KOPT-K1 (cell line): ENCODE data around the gene PCK2.

Source experiments
- H3K27ac ChIP-seq: fragments of 200-600 bp; sonication (generic); 2 replicates; pipeline ENCODE4 v1.5.1; 2016; ENCODE audit warnings: antibody characterized with exemption, mild to moderate bottlenecking, low read depth, low read length; ENCODE audit not compliant: poor library complexity, severe bottlenecking
- H3K36me3 ChIP-seq: fragments of 200-600 bp; sonication (generic); 2 replicates; pipeline ENCODE4 v1.5.1; 2017; ENCODE audit warnings: antibody characterized with exemption, mild to moderate bottlenecking, low read length, moderate library complexity; ENCODE audit not compliant: insufficient read depth
- H3K9me3 ChIP-seq: fragments of 200-600 bp; sonication (generic); 2 replicates; pipeline ENCODE4 v1.5.1; 2017; ENCODE audit warnings: antibody characterized with exemption, low read length, mild to moderate bottlenecking; ENCODE audit not compliant: insufficient read depth, poor library complexity, severe bottlenecking

Gene PCK2

DNA sequence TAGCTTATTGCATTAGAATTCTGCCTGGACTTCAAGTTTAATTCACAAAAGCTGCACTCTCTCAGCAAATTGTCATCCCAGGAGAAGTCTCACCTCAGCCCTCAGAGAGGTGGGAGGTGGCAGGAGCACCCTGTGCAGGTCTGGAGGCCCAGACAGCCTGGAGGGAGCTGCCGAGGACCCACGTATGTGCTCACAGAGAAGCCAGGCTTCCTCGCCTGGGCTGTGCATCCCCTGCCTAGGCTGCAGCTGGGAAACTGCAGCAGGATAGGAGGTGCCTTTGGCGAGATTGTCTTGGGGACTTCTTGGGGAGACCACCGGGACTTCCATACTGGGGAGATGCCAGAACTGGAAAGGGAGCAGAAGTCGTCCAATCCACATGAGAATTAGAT, 14.0 kb upstream of the PCK2 start:
- Histone ChIP-seq H3K27ac (no peak overlapping the region), H3K9me3 (no peaks in the 10 kb centered on the region), H3K36me3 (no peaks in the 10 kb centered on the region)

DNA sequence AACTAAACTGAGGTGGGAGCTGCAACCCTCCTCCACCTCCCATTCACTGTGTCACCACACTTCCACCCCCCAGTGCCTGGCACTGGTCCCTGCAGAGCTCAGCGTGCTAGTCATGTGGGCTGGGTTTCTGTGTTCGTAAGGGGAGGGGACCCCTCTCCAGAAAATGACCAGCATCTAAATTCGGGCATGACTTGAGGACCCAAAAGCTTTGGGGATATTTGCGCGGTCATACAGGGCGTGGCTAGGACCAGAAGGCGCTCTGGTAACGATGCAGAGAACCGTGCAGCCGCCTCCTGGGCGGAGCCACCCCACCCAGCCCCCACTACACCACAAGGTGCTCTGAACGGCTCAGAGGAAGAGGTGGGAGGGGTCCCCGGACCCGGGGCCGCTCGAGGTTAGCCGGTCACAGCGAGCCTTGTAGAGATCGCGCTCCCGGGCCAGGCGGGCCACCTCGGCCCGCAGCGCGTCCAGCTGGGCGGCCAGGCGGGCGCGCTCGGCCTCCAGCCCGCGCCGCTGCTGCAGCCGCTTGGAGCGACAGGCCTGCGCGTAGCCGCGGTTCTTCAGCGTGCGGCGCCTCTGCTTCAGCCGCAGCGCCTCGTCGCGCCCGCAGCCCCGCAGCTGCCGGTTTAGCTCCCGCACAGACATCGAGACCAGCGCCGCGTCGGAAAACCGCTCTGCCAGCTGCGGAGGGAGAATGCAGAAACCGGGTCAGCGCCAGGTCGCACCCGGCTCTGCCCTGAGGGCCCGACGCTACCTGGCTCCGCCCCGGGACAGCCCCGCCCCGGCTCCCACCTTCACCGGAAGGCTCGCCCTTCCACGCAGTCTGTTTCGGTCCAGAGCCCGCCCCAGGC, 13.0 kb upstream of the PCK2 start:
- H3K27ac ChIP-seq: peak overlapping the region; percentile 29
- H3K9me3 ChIP-seq: no peaks in the 10 kb centered on the region
- H3K36me3 ChIP-seq: no peaks in the 10 kb centered on the region

DNA sequence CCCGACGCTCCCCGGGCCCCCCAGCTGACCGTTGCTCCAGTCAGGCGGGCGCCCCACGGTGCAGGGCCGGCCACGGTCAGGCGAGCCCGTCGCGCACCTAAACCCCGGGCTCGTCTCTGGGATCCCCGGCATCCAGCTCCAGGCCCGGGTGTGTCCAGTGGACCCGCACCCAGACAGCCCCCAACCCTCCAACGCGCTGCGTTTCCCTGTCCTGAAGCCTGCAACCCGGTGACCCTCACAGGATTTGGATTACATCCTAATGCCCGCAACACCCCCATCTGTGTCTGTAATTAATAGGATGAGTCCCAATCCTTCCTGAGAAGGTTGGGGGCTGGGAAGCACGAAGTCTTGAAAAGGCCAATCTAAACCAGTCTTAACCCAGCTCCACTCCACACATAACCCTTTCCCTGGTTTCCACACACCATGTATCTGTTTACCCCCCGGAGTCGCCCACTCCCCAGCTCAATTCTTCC, 12.3 kb upstream of the PCK2 start:
- H3K9me3 ChIP-seq: no peaks in the 10 kb centered on the region
- H3K36me3 ChIP-seq: no peaks in the 10 kb centered on the region
- H3K27ac ChIP-seq: no peak overlapping the region

DNA sequence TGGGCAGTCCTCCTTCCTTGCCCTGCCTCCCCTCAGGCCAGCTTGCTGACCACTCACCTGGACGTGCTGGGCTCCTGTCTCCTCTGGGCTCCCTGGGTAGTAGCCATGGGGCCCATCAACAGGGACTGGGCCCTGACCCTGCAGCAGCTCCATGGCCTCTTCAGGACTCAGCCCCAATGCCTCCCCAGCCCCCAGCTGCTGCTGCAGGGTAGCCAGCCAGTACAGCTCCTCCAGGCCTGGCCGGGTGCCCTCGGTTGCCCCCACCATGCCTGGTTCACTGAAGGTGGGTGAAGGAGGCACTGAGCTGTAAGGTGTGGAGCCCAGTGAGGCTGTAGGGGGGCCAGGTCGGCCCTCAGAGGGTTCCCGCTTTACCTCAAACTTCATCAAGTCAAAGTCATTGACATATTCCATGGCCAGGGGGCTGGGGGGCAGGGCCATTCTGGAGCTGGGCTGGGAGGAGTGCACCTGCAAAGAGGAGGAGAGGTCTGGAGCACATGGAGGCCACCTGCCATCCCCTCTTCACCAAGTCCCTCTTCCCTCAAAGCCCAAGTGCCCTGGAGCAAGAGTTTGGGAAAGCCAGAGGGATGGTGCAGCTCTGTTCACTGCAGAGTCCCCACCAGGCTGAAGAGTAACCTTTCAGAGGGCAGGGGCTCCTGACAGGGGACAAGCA, 11.6 kb upstream of the PCK2 start:
- Histone ChIP-seq H3K9me3 (no peaks in the 10 kb centered on the region), H3K27ac (no peak overlapping the region), H3K36me3 (no peaks in the 10 kb centered on the region)

DNA sequence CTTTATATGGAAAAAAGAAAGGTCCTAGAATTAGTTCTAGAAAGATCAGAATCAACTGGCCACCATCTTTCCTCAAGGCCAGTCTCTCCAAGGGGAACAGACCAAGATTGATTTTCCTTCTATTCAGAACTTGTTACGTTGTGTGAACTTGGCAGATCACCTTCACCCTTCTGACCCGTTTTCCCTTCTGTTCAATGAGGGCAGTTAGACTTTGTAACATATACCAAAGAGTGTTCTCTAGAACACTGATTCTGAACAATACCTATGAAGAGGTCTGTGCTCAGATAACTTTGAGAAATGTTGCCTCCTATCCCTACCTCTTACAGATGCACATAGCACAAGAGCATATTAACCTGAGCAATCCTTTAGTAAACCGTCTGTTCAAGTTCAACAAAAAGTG, 10.6 kb upstream of the PCK2 start:
- Histone ChIP-seq H3K9me3 (no peaks in the 10 kb centered on the region), H3K27ac (no peak overlapping the region), H3K36me3 (no peaks in the 10 kb centered on the region)

DNA sequence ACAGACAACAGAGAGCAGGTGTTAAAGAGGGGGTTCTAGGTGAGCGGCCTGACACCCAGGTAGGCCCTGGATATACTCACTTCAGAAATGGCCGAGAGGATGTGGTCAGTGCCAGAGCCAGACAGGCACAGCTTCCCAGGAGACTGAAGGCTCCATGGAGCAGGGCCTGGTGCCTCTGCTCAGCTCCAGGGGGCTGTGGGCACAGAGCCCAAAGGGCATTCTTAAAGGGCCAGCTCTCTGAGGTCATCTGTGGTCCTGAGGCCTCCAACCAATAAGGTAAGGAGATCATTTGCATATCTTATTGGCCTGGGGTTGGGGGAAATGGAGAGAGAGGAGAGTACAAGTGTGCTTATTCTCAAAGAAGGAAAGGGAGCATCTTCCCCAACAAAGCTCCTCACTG, 9.7 kb upstream of the PCK2 start:
- Histone ChIP-seq H3K27ac (no peak overlapping the region), H3K9me3 (no peaks in the 10 kb centered on the region), H3K36me3 (no peaks in the 10 kb centered on the region)

DNA sequence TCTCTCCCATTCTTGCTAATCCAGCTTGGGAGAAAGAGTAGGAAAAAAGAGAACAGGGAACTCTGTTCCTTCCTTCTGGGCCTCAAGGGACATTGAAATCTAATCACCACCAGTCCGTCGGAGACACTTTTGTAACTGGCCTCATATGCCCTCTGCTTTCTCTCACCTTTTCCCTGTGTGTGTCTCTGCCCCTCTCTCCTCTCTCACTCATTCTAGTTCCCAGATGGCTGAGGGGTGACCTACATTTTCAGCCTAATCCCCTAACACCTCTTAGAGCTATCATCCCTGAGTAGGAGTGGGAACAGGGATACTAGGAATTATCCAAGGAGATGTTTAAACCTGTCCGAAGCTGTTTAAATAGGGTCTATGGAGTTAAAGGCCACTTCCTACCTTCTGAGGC, 8.9 kb upstream of the PCK2 start:
- H3K36me3 ChIP-seq: no peaks in the 10 kb centered on the region
- no peak overlapping the region for H3K27ac ChIP-seq
- H3K9me3 ChIP-seq: no peaks in the 10 kb centered on the region

DNA sequence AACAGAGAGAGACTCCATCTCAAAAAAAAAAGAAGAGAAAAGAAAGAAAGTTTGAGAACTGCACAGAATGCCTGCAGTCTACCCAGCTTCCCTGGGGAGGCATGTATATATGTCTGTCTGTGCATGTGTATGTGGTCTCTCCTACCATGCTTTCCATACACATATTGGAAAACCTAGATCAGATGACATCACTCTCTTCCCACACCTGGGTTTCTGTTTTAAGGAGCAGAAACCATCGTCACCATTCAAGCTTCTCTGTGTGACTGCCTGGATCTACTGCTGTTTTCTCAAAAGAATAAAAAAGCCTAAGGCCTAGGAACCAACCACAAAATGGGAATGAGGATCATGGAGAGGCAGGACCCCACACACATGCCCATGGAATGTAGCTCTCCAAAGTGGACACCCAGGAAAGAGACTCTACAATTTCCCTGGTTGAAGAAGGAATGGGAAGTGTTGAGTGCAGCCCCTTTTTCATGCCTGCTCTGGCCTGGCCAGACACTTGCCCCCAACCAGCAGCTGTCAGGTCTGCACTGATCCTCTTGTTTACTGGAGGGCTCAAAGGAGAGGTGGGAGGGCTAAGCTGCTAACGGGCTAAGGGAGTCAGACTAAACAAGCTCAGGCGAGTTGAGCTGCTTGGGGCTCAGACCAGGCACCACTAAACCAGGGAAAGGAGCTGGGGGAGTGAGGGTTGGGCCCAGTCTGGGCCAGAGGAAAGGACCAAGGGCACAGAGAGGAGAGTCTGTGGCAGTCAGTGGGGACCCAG, 7.7 kb upstream of the PCK2 start:
- Histone ChIP-seq H3K9me3 (no peaks in the 10 kb centered on the region), H3K36me3 (no peaks in the 10 kb centered on the region), H3K27ac (no peak overlapping the region)

DNA sequence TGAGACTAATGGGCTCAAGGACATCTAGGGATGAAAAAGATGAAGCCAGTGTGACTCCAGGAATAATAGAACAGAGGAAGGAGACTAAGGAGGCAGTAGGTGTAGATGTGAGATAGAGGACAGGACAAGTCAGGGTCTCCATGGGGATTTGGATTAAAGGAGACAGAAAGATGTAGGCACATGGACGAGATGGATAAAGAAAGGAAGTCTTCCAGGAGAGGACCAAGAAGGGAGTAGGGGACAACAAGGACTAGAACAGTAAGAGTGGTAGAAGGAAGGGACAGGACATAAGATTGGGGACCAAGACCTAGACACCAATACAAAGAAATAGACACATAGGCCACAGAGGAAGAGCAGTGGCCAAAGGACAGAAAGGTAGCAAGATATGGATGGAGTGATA, 7.1 kb upstream of the PCK2 start:
- Histone ChIP-seq H3K27ac (no peak overlapping the region), H3K9me3 (no peaks in the 10 kb centered on the region), H3K36me3 (no peaks in the 10 kb centered on the region)

DNA sequence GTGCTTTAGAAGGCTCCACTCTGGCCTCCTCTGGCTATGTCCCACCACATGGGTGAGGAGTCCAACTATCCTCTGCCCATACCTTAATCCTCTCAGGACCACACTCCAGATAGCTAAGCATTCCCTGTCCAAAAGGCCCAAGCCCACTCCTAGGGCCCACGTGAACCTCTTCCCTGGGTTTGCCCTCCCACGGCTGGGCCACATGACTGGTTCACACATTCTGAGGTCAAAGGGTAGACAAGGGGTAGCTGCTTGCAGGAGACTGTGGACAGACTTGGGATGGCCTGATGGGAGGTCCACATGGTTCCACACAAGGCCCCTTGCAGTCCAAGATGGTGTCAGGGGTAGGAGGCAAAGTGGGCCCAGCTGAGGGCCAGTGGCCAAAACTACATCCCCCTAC, 6.0 kb upstream of the PCK2 start:
- H3K36me3 ChIP-seq: no peaks in the 10 kb centered on the region
- H3K9me3 ChIP-seq: no peaks in the 10 kb centered on the region
- H3K27ac ChIP-seq: no peak overlapping the region

DNA sequence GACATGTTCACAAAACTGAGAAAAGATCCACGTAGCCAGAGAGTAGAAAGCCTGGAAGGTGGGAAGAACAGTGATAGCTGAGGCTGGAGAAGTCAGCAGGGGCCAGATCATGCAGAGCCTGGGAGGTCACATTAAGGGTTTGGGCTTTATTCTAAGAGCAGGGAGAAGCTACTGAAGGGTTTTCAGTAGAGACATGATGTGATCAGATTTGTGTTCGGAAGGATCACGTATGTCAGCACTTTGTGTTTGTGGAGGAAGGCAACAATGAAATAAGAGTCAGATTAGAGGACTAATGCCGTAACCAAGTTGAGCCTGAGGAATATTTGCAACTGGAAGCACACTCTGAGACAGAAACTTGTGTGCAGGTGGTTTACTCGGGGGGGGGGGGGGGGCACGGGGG, 4.2 kb upstream of the PCK2 start:
- Histone ChIP-seq H3K27ac (no peak overlapping the region), H3K9me3 (no peaks in the 10 kb centered on the region), H3K36me3 (no peaks in the 10 kb centered on the region)

DNA sequence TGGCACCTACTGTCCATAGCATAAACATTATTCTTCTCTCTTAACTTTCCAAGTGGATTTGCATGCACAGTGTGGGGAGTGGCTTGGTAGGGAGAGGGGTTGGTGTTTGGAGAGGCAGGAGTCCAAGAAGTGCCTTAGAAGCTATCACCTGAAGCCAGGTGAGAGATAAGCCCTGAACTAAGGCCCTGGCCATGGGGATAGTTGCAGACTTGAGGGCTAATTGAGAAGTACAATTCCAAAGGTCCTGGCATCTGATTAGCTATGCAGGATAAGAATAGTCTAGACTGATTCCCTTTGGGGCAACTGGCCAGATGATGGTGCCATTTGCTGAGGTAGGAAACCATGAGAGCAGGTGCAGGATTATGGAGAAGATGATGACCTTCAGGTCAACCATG, 2.0 kb upstream of the PCK2 start:
- H3K36me3 ChIP-seq: no peaks in the 10 kb centered on the region
- H3K27ac ChIP-seq: no peak overlapping the region
- H3K9me3 ChIP-seq: no peaks in the 10 kb centered on the region

DNA sequence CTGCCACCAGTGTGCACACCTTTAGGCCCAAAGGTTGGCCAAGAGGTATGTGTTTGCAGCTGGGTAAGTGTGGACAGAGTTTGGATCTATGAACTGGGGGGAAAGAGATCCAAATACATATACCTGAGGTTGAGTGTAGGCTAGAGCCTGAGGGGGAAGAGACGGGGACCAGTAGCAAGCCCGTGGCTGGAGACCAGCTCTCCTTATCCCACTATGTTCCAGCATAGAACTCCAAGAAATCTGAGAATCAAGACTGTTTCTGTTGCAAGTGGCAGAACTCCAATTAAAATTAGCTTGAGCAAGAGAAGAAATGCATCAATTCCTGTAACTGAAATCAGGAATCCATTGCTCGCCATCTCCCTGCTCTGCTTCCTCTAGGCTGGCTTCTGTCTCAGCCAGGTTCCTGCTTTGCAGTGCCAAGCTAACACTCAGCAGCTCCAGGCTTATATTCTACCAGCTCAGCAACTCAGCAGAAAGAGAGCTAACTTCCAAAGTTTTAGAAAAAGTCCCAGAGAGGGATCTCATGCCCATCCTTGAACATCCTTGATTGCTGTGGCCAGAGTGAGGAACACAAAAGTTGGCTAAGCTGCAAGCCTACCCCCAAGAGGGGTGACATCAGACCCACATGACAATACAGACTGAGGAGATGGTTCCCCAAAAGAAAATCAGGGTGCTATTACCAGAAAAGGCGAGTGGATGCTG, 1.5 kb upstream of the PCK2 start:
- no peaks in the 10 kb centered on the region for H3K36me3 ChIP-seq
- H3K9me3 ChIP-seq: no peaks in the 10 kb centered on the region
- H3K27ac ChIP-seq: no peak overlapping the region

DNA sequence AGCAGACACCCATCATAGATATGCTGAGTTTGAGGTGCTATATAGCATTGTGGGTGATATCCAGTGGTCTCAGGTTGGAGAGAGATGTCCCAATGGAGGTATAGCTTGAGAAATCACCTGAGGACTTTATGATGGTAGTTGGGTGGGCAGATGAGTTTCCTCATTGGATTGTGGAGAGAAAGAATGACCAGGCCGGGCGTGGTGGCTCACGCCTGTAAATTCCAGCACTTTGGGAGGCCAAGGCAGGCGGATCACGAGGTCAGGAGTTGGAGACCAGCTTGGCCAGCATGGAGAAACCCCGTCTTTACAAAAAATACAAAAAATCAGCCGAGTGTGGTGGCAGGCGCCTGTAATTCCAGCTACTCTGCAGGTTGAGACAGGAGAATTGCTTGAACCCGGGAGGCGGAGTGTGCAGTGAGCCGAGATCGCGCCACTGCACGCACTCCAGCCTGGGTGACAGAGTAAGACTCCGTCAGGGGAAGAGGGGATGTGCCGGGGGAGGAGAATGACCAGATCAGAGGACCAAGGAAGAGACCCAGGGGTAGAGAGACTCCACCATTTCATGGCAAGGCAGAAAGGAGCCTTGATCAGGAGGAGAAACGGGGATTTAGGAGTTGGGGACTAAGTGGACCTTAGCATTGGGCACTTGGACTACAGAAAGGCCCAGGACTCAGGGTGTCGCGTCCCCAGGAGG, 757 bp upstream of the PCK2 start:
- H3K9me3 ChIP-seq: no peaks in the 10 kb centered on the region
- peak overlapping the region; percentile 79 for H3K27ac ChIP-seq
- H3K36me3 ChIP-seq: no peaks in the 10 kb centered on the region
